Right lobe of liver (tissue), 6 donors: ENCODE data around the gene SH3GL1. TPM values are rescaled to one million over a fixed set of nuclear protein-coding genes. Genes with fewer than 3 reads are reported as not detected.

Experiments
- ATAC-seq, 4 donors: fragments of 200-7000 bp; cut with Tn5 transposase; one replicate each; pipeline ENCODE4 v1.9.1; 2020; ENCODE audit warnings: mild to moderate bottlenecking in 4 of 4, moderate library complexity in 4 of 4
- DNase-seq, 3 donors: peaks; one replicate each; pipeline ENCODE4 v3.0.0-alpha.2; 2020
- H3K27ac ChIP-seq, 3 donors: fragments of 200-600 bp; one replicate each; pipeline ENCODE4 v1.8.0; 2022
- H3K27me3 ChIP-seq, 2 donors: fragments of 200-600 bp; one replicate each; pipeline ENCODE4 v1.8.0; 2022
- H3K36me3 ChIP-seq, 4 donors: fragments of 200-600 bp; sonication (generic) in 1 of 4; one replicate each; pipeline versions ENCODE4 v1.5.1 to v1.8.0; 2017 to 2022; ENCODE audit warnings: control low read depth in 1 of 4
- H3K4me1 ChIP-seq, 4 donors: fragments of 200-600 bp; sonication (generic) in 1 of 4; one replicate each; pipeline versions ENCODE4 v1.5.1 to v1.8.0; 2017 to 2022; ENCODE audit warnings: control low read depth in 1 of 4
- H3K4me3 ChIP-seq, 3 donors: fragments of 200-600 bp; one replicate each; pipeline ENCODE4 v1.8.0; 2022
- H3K9me3 ChIP-seq, 4 donors: fragments of 200-600 bp; sonication (generic) in 1 of 4; one replicate each; pipeline versions ENCODE4 v1.5.1 to v1.8.0; 2017 to 2022; ENCODE audit warnings: control low read depth in 1 of 4
- POLR2A ChIP-seq: fragments of 450-650 bp; IDR thresholded peaks from one replicate; pipeline ENCODE4 v1.6.1; 2017; ENCODE audit warnings: antibody characterized with exemption, mild to moderate bottlenecking
- WGBS: methylation state at CpG from one replicate; pipeline ENCODE4 v1.1.6; 2018; ENCODE audit warnings: low coverage, low lambda C conversion rate; ENCODE audit not compliant: insufficient coverage; ENCODE audit errors: missing lambda C conversion rate; 5-methylcytosine and 5-hydroxymethylcytosine counted together
- intact Hi-C, 2 donors: fragments of 100-400 bp; cut with DNase I; formaldehyde crosslinking; loops; one replicate each; pipeline versions ENCODE4 v1.11.2 to v1.14.1; 2022
- total RNA-seq, 6 experiments: library from RNA; depleted of rRNA in 2 of 6; stranded (reverse); fragments of >200 nt in 2 of 6; fragmentation: NEBNext Ultra II Directional in 3 of 6; extraction: Animal tissue kit (Norgen Biotek cat#: 25700) in 3 of 6; gene quantifications; one replicate each; pipeline versions ENCODE4 v1.1.0 to v1.2.4, GENCODE V29; 2016 to 2023
- TF ChIP-seq, protein P1 (sequence below), 4 donors: fragments of 200-600 bp in 3 of 4; fragments of 450-650 bp in 1 of 4; IDR thresholded peaks; one replicate each; pipeline versions ENCODE4 v1.5.1 to v1.8.0; 2016 to 2022; ENCODE audit warnings: antibody characterized with exemption in 4 of 4, mild to moderate bottlenecking in 2 of 4
- donor health status: DM: no; HTN: yes; CAD: no.
- donor health status: DM: no; HTN: no; CAD: no.
- donor health status: DM: no; HTN: no; CAD: no.
- donor health status: DM: no; HTN: yes; CAD: no.
- donor health status: DM: no; HTN: yes; CAD: no.

SH3GL1 gene
- total RNA-seq, 6 experiments from 2014 or later: 22.6 to 47.7 (median 25.2) TPM

DNA sequence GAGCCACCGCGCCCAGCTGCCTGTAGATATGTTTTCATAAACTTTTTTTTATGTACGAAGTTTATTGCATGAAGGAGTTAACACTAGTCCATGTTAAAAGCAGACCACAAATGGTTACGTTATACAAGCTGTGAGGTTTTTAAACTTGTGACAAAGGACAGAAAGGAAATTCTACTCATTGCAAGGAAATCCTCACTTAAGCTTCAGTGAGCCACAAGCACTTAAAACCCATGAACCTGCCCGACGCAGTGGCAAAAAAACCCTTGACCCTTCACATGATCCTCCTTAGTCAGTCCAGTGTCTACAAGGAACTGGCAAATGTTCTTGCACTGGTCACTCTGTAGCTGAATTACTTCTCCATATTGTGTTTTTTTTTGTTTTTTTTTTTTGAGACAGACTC lies 52.8 kb downstream of the SH3GL1 start:
- no peak for ATAC-seq
- DNase-seq: no peak
- no peaks in the 10 kb centered on the region for H3K27me3 ChIP-seq
- no peaks in the 10 kb centered on the region for H3K9me3 ChIP-seq
- H3K27ac ChIP-seq: no peak overlapping the region
- H3K4me1 ChIP-seq: peaks cover 0 to 19% (median 5%) of the 10 kb centered on the region in 4 donors
- TF ChIP-seq POLR2A: no peak
- TF ChIP-seq, protein P1, sequence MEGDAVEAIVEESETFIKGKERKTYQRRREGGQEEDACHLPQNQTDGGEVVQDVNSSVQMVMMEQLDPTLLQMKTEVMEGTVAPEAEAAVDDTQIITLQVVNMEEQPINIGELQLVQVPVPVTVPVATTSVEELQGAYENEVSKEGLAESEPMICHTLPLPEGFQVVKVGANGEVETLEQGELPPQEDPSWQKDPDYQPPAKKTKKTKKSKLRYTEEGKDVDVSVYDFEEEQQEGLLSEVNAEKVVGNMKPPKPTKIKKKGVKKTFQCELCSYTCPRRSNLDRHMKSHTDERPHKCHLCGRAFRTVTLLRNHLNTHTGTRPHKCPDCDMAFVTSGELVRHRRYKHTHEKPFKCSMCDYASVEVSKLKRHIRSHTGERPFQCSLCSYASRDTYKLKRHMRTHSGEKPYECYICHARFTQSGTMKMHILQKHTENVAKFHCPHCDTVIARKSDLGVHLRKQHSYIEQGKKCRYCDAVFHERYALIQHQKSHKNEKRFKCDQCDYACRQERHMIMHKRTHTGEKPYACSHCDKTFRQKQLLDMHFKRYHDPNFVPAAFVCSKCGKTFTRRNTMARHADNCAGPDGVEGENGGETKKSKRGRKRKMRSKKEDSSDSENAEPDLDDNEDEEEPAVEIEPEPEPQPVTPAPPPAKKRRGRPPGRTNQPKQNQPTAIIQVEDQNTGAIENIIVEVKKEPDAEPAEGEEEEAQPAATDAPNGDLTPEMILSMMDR (IDR thresholded peaks at IDR 0.05): no peak
- H3K36me3 ChIP-seq: no peaks in the 10 kb centered on the region
- WGBS: 68% methylated on average over 6 of the region's 6 CpGs
- H3K4me3 ChIP-seq: no peak overlapping the region
- intact Hi-C loops: no loop called here

DNA sequence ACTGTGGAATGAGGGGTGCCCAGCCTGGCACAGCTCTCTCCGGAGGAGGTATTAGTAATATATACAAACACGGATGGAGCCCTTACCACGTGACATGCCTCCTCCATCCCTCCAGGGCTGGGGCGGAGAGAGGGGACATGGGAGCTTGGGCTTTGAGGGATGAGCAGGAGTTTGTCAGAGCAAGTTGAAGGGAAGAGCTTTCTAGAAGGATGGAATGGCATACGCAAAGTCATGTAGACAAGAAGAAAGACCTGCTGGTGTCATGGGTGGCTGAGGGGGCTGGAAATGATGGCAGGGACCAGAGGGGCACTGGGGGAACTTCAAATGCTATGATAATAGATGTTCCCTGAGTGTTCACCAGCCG lies 54.3 kb downstream of the SH3GL1 start:
- Histone ChIP-seq H3K4me3 (no peak overlapping the region), H3K27ac (peak overlapping the region in 1 of 3 donors; percentile 45), H3K36me3 (no peaks in the 10 kb centered on the region), H3K9me3 (no peaks in the 10 kb centered on the region), H3K4me1 (peaks cover 0 to 34% (median 14%) of the 10 kb centered on the region in 4 donors), H3K27me3 (no peaks in the 10 kb centered on the region)
- 60% methylated on average over 5 of the region's 6 CpGs for WGBS
- TF ChIP-seq, protein P1 (IDR thresholded peaks at IDR 0.05): no peak
- no peak for TF ChIP-seq POLR2A
- ATAC-seq: no peak
- intact Hi-C loops: no loop called here
- no peak for DNase-seq

DNA sequence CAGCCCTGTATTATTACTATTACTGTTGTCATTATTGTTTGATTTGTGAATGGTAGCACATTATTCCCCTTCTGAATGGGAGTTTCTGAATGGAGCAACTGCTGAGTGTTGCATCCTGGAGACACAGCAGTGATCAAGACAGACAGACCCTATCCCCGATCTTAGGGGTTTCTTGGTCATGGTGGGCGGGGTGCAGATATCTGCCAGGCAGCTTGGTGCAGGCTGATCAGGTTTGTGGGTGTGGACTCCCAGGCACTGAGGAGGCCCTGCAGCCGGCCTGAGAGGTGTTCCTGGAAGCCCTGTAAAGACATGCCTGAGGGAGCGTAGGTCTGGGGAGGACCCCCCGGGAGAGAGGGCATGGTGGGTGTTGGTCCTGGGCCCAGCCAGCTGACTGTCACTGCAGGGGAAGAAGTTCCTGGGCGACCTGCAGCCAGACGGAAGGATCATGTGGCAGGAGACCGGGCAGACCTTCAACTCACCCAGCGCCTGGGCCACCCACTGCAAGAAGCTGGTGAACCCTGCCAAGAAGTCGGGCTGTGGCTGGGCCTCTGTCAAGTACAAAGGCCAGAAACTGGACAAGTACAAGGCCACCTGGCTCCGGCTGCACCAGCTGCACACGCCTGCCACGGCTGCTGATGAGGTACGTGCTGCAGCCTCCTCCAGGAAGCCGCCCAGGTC lies 54.9 kb downstream of the SH3GL1 start:
- Histone ChIP-seq H3K4me1 (peaks cover 0 to 38% (median 15%) of the 10 kb centered on the region in 4 donors), H3K27me3 (no peaks in the 10 kb centered on the region), H3K36me3 (no peaks in the 10 kb centered on the region), H3K27ac (peak overlapping the region in 1 of 3 donors; percentile 45), H3K9me3 (no peaks in the 10 kb centered on the region), H3K4me3 (peak overlapping the region in 1 of 3 donors; percentile 3)
- 80% methylated on average over 1 of the region's 15 CpGs for WGBS
- ATAC-seq: peak; percentile 0 to 25 (median 8)
- peak; percentile 71 to 91 (median 90) for DNase-seq
- intact Hi-C loops: no loop called here
- TF ChIP-seq POLR2A: no peak
- TF ChIP-seq, protein P1 (IDR thresholded peaks at IDR 0.05): no peak

DNA sequence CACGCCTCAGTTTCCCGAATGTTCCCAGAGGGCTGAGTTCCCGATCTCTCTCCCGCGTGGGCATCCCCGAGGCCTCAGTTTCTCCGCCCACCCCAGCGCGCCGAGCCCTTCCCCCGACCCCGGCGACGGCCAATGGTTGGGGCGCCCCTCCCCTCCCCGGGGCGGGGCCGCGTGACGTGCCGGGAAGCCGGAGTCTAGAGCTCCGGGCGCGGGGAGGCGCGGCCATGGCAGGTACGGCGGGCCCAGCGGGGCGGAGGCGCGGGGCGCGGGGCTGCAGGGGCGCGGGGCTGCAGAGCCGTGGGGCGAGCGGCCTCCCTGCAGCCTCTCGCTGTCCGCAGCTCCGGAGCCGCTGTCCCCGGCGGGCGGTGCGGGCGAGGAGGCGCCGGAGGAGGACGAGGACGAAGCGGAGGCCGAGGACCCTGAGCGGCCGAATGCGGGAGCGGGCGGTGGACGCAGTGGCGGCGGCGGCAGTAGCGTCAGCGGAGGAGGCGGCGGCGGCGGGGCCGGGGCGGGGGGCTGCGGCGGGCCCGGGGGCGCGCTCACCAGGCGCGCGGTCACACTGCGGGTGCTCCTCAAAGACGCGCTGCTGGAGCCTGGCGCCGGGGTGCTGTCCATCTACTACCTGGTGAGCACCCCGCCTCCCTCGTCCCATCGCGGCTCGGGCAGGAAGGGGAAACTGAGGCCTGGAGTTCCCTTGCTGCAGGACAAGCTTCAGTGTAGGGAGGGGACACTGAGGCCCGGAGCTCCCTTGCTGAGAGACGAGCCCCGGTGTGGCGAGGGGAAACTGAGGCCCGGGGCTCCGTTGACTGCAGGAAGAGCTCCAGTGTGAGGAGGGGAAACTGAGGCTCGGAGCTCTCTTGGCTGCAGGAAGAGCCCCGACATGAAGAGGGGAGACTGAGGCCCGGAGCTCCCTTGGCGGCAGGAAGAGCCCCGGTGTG lies 56.7 kb downstream of the SH3GL1 start, which contains the start of gene MPND:
Gene MPND (plus strand): TSS at position 193 of the 938 bp plus-strand sequence. CDS start 32 bp downstream, at position 225.
- ATAC-seq (peak; percentile 67 to 78 (median 70)), DNase-seq (peak; percentile 96)
- 9% methylated on average over 18 of the region's 101 CpGs for WGBS
- Histone ChIP-seq H3K9me3 (no peaks in the 10 kb centered on the region), H3K27me3 (no peaks in the 10 kb centered on the region), H3K4me3 (peak within 1 kb of the TSS; percentile 45 to 68 (median 59)), H3K36me3 (no peaks in the 10 kb centered on the region), H3K4me1 (peaks cover 0 to 52% (median 17%) of the 10 kb centered on the region in 4 donors), H3K27ac (peak within 1 kb of the TSS; percentile 84 to 89 (median 88))
- TF ChIP-seq, protein P1 (IDR thresholded peaks at IDR 0.05): no peak
- peak; percentile 75 for TF ChIP-seq POLR2A
- intact Hi-C loops: no loop called here
